Fibroblast of lung (primary cell): ENCODE measurements around the gene WWOX. TPM values are rescaled to one million over a fixed set of nuclear protein-coding genes. Genes with fewer than 3 reads are reported as not detected.

ENCODE experiments used
- DNase-seq, 2 donors: peaks; one replicate each; pipeline versions ENCODE4 v3.0.0 to v3.0.0-alpha.2; 2010; ENCODE audit warnings: low read depth in 2 of 2
- H2AFZ ChIP-seq: 2 replicates; pipeline ENCODE4 v1.5.1; 2012; ENCODE audit warnings: low read length, control low read depth, inconsistent platforms
- H3K27ac ChIP-seq: 2 replicates; pipeline ENCODE4 v1.5.1; 2011; ENCODE audit warnings: low read length, control low read depth; ENCODE audit not compliant: insufficient read depth
- H3K27me3 ChIP-seq: 2 replicates; pipeline ENCODE4 v1.5.1; 2011; ENCODE audit warnings: mild to moderate bottlenecking, low read length; ENCODE audit not compliant: control insufficient read depth, insufficient read depth
- H3K36me3 ChIP-seq: 2 replicates; pipeline ENCODE4 v1.5.1; 2011; ENCODE audit warnings: low read length; ENCODE audit not compliant: control insufficient read depth, insufficient read depth
- H3K4me1 ChIP-seq: 2 replicates; pipeline ENCODE4 v1.5.1; 2011; ENCODE audit warnings: low read length; ENCODE audit not compliant: control insufficient read depth, insufficient read depth; ENCODE audit errors: extremely low read depth
- H3K4me2 ChIP-seq: 2 replicates; pipeline ENCODE4 v1.5.1; 2011; ENCODE audit warnings: low read length, control low read depth; ENCODE audit not compliant: insufficient read depth; ENCODE audit errors: extremely low read depth
- H3K4me3 ChIP-seq, 4 experiments: fragments of 200-600 bp in 1 of 4; sonication (generic) in 1 of 4; replicated peaks in 1 of 4; 2 replicates each; pipeline ENCODE4 v1.5.1; 2011 to 2016; ENCODE audit warnings: low read length in 4 of 4, low read depth in 3 of 4, mild to moderate bottlenecking in 3 of 4, control low read depth in 2 of 4, inconsistent platforms in 1 of 4, mixed read lengths in 1 of 4; ENCODE audit not compliant: insufficient read depth in 1 of 4; ENCODE audit errors: control extremely low read depth in 1 of 4
- H3K79me2 ChIP-seq: 2 replicates; pipeline ENCODE4 v1.5.1; 2012; ENCODE audit warnings: mild to moderate bottlenecking, low read length, inconsistent platforms; ENCODE audit not compliant: control insufficient read depth, insufficient read depth
- H3K9ac ChIP-seq: 2 replicates; pipeline ENCODE4 v1.5.1; 2011; ENCODE audit warnings: mild to moderate bottlenecking, low read length, control low read depth; ENCODE audit not compliant: insufficient read depth
- H3K9me3 ChIP-seq: 2 replicates; pipeline ENCODE4 v1.5.1; 2012; ENCODE audit warnings: low read depth, low read length; ENCODE audit not compliant: control insufficient read depth, insufficient read depth
- H4K20me1 ChIP-seq: 2 replicates; pipeline ENCODE4 v1.5.1; 2011; ENCODE audit warnings: low read length; ENCODE audit not compliant: control insufficient read depth, insufficient read depth; ENCODE audit errors: extremely low read depth
- EZH2 ChIP-seq: IDR thresholded peaks from 2 replicates; pipeline ENCODE4 v1.5.1; 2012; ENCODE audit warnings: low read length, control low read depth, mild to moderate bottlenecking; ENCODE audit errors: missing control alignments
- polyA plus RNA-seq, 2 donors: library from polyadenylated mRNA; depleted of rRNA in 1 of 2; stranded (reverse) in 1 of 2; unstranded in 1 of 2; fragments of >200 nt; gene quantifications; 2 replicates each; pipeline ENCODE4 v1.2.1, GENCODE V29; 2011 to 2012; ENCODE audit warnings: missing spikeins in 1 of 2
- total RNA-seq: library from RNA; depleted of rRNA; stranded (reverse); fragments of >200 nt; gene quantifications from 2 replicates; pipeline ENCODE4 v1.2.1, GENCODE V29; 2014
- TF ChIP-seq, protein P1 (sequence below), 2 donors: IDR thresholded peaks in 1 of 2; conservative IDR thresholded peaks in 1 of 2; 1 replicate in 1 of 2; 2 replicates in 1 of 2; pipeline ENCODE4 v1.5.1; 2011 to 2012; ENCODE audit warnings: low read length in 2 of 2, control low read depth in 1 of 2, inconsistent platforms in 1 of 2, low read depth in 1 of 2, mild to moderate bottlenecking in 1 of 2

Gene WWOX
- total and polyA plus RNA-seq, 2 donors (not counting 1 experiment from before 2014, with no cell fraction given), result 5.6 to 16.3 TPM

DNA sequence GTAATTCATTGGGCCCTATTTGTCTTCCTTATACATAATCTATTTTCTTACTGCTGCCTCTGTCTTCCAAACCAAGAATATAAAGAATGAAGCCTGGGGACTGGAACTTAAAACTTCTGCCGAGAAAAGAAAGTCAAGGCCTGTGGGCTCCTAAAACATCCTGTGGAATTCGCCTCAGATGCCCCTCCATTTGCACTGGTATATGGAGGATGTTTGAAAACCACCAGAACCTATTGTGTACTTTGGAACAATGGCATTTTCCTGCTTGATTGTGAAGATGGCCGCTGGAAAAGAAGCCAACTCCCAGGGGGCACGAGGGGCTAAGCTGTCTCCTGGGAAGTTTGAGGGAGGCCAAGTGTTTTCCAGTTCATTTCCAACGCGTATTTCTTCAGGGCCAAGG is 122.4 kb downstream of the WWOX start:
- Histone ChIP-seq H3K4me3 (no peak overlapping the region), H3K4me2 (no peak overlapping the region)
- no peak for DNase-seq

DNA sequence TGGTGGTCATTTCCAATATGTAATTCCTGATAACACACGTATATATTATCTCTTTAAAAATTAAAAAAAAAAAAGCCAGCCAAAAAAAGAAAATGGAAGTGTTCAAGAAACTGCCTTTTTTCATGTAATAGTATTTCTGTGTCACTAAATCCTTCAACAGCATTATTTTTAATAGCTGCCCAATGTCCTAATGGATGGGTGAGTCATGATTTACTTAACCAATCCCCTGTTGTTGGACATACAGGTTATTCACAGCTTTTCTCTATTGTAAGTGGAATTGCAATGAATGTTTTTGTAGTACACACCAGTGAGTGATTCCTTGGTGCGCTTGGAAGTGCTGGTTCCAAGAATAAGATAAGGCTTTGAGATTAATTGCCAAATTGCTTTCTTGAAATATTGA is 124.9 kb downstream of the WWOX start:
- H3K4me2 ChIP-seq, result no peak overlapping the region
- H3K36me3 ChIP-seq, result no peaks in the 10 kb centered on the region
- no peaks in the 10 kb centered on the region for H4K20me1 ChIP-seq
- no peak overlapping the region for H3K27ac ChIP-seq
- no peak for DNase-seq
- no peaks in the 10 kb centered on the region for H3K27me3 ChIP-seq
- no peak overlapping the region for H3K4me3 ChIP-seq
- no peaks in the 10 kb centered on the region for H3K79me2 ChIP-seq
- no peaks in the 10 kb centered on the region for H3K9me3 ChIP-seq
- no peaks in the 10 kb centered on the region for H3K4me1 ChIP-seq
- H3K9ac ChIP-seq, result no peak overlapping the region
- TF ChIP-seq, protein P1, sequence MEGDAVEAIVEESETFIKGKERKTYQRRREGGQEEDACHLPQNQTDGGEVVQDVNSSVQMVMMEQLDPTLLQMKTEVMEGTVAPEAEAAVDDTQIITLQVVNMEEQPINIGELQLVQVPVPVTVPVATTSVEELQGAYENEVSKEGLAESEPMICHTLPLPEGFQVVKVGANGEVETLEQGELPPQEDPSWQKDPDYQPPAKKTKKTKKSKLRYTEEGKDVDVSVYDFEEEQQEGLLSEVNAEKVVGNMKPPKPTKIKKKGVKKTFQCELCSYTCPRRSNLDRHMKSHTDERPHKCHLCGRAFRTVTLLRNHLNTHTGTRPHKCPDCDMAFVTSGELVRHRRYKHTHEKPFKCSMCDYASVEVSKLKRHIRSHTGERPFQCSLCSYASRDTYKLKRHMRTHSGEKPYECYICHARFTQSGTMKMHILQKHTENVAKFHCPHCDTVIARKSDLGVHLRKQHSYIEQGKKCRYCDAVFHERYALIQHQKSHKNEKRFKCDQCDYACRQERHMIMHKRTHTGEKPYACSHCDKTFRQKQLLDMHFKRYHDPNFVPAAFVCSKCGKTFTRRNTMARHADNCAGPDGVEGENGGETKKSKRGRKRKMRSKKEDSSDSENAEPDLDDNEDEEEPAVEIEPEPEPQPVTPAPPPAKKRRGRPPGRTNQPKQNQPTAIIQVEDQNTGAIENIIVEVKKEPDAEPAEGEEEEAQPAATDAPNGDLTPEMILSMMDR (conservative IDR thresholded peaks at IDR 0.05 in 1 of 2, IDR thresholded peaks at IDR 0.05 in 1 of 2; ENCODE audit: low read depth in 1 of 2, low read length in 2 of 2), result no peak
- TF ChIP-seq EZH2, result no peak
- no peak overlapping the region for H2AFZ ChIP-seq

More for the DNA sequence above, 122.4 kb downstream of the WWOX start:
- Histone ChIP-seq H3K27me3 (no peaks in the 10 kb centered on the region), H3K79me2 (no peaks in the 10 kb centered on the region), H3K9ac (no peak overlapping the region), H3K4me1 (no peaks in the 10 kb centered on the region), H3K27ac (no peak overlapping the region), H2AFZ (no peak overlapping the region), H3K9me3 (no peaks in the 10 kb centered on the region), H4K20me1 (no peaks in the 10 kb centered on the region), H3K36me3 (no peaks in the 10 kb centered on the region)
- TF ChIP-seq EZH2, result no peak
- TF ChIP-seq, protein P1 (conservative IDR thresholded peaks at IDR 0.05 in 1 of 2, IDR thresholded peaks at IDR 0.05 in 1 of 2; ENCODE audit: low read depth in 1 of 2, low read length in 2 of 2), result no peak

DNA sequence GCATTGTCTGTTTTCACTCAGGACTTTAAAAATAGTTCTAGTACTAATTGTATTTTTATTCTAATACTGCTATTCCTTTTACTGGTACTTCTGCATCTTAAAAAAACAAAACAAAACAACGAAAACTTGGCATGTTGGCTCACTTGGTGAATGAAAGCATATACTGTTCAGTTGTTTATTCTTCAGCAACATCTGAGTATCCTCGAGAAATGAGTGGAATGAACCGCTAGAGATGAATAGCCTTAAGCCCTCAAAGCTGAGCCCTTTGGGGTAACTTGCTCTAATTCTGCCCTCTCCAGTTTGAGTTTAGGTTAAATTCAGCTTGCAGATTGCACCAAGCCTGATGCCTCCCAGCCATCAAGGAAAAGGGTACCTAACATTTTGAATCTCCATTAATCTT is 126.5 kb downstream of the WWOX start:
- no peak overlapping the region for H3K27ac ChIP-seq
- H3K4me3 ChIP-seq, result no peak overlapping the region
- no peaks in the 10 kb centered on the region for H3K27me3 ChIP-seq
- no peak for TF ChIP-seq EZH2
- TF ChIP-seq, protein P1 (conservative IDR thresholded peaks at IDR 0.05 in 1 of 2, IDR thresholded peaks at IDR 0.05 in 1 of 2; ENCODE audit: low read depth in 1 of 2, low read length in 2 of 2), result no peak
- H3K4me2 ChIP-seq, result no peak overlapping the region
- H2AFZ ChIP-seq, result no peak overlapping the region
- H3K79me2 ChIP-seq, result no peaks in the 10 kb centered on the region
- DNase-seq, result no peak
- H3K4me1 ChIP-seq, result no peaks in the 10 kb centered on the region
- no peaks in the 10 kb centered on the region for H4K20me1 ChIP-seq
- no peaks in the 10 kb centered on the region for H3K36me3 ChIP-seq
- no peaks in the 10 kb centered on the region for H3K9me3 ChIP-seq
- H3K9ac ChIP-seq, result no peak overlapping the region
